ENCODE data around the gene TRMT61B.
A peak's percentile ranks its signal among the peaks of the same experiment; 100 is the strongest.

TRMT61B gene

GRCh38 chr2:28901841-28902240, 31.7 kb upstream of the TRMT61B start:
- no peak for TF ChIP-seq CTCF (IDR thresholded peaks at IDR 0.05)
- Histone ChIP-seq H3K4me3 (no peak overlapping the region), H3K27ac (no peak overlapping the region), H3K4me1 (peaks cover 0 to 21% (median 7%) of the 10 kb centered on the region in 4 donors), H3K9me3 (no peaks in the 10 kb centered on the region), H3K27me3 (no peaks in the 10 kb centered on the region), H3K36me3 (peaks cover 5 to 31% (median 24%) of the 10 kb centered on the region in 3 donors)
- intact Hi-C loops (cut with DNase I; ENCODE audit: low total_unique reads), result no loop called here
- DNase-seq, result no peak

GRCh38 chr2:28901202-28901601, 31.1 kb upstream of the TRMT61B start:
- H3K4me1 ChIP-seq, result peaks cover 0 to 28% (median 10%) of the 10 kb centered on the region in 4 donors
- no peak for TF ChIP-seq CTCF (IDR thresholded peaks at IDR 0.05)
- H3K36me3 ChIP-seq, result peaks cover 0 to 24% (median 19%) of the 10 kb centered on the region in 3 donors
- intact Hi-C loops (cut with DNase I; ENCODE audit: low total_unique reads), result no loop called here
- no peaks in the 10 kb centered on the region for H3K9me3 ChIP-seq
- no peak overlapping the region for H3K27ac ChIP-seq
- DNase-seq, result no peak
- H3K4me3 ChIP-seq, result no peak overlapping the region
- H3K27me3 ChIP-seq, result no peaks in the 10 kb centered on the region

GRCh38 chr2:28898048-28898447, 27.9 kb upstream of the TRMT61B start:
- DNase-seq, result no peak
- Histone ChIP-seq H3K36me3 (peaks cover 0 to 9% (median 5%) of the 10 kb centered on the region in 3 donors), H3K27ac (no peak overlapping the region), H3K4me3 (no peak overlapping the region), H3K4me1 (peaks cover 0 to 39% (median 20%) of the 10 kb centered on the region in 4 donors), H3K27me3 (no peaks in the 10 kb centered on the region), H3K9me3 (no peaks in the 10 kb centered on the region)
- intact Hi-C loops (cut with DNase I; ENCODE audit: low total_unique reads), result no loop called here
- no peak for TF ChIP-seq CTCF (IDR thresholded peaks at IDR 0.05)

- Histone ChIP-seq H3K4me3 (no peak overlapping the region), H3K27ac (no peak overlapping the region), H3K4me1 (peaks cover 0 to 39% (median 20%) of the 10 kb centered on the region in 4 donors), H3K36me3 (peaks cover 0 to under 1% (median 0%) of the 10 kb centered on the region in 3 donors), H3K27me3 (no peaks in the 10 kb centered on the region), H3K9me3 (no peaks in the 10 kb centered on the region)
- TF ChIP-seq CTCF (IDR thresholded peaks at IDR 0.05), result no peak
- intact Hi-C loops (cut with DNase I; ENCODE audit: low total_unique reads), result no loop called here
- no peak for DNase-seq
Observed at GRCh38 chr2:28896906-28897305, 26.8 kb upstream of the TRMT61B start.

- Histone ChIP-seq H3K27me3 (no peaks in the 10 kb centered on the region), H3K4me1 (peaks cover 0 to 39% (median 20%) of the 10 kb centered on the region in 4 donors), H3K27ac (peak overlapping the region; percentile 77 to 82), H3K4me3 (peak overlapping the region; percentile 97 to 98), H3K9me3 (no peaks in the 10 kb centered on the region), H3K36me3 (no peaks in the 10 kb centered on the region)
- DNase-seq, result peak in 1 of 2 donors; percentile 27
- TF ChIP-seq CTCF (IDR thresholded peaks at IDR 0.05), result no peak
- intact Hi-C loops (cut with DNase I; ENCODE audit: low total_unique reads), result no loop called here
Observed at GRCh38 chr2:28895189-28895893, 25.2 kb upstream of the TRMT61B start.
